Panc1 (cell line): ENCODE results near the gene MRM3. TPM values are rescaled to one million over a fixed set of nuclear protein-coding genes. Genes with fewer than 3 reads are reported as not detected.

Experiments
- ATAC-seq: fragments of 200-7000 bp; cut with Tn5 transposase; 2 replicates; pipeline ENCODE4 v1.9.1; 2020; ENCODE audit warnings: mild to moderate bottlenecking, moderate library complexity
- BruUV-seq: library from RNA; stranded (reverse); fragments of 400-500 nt; replicated peaks from 2 replicates; lab custom pipeline; 2021; lab: Mats Ljungman, UMichigan
- CTCF ChIA-PET: fragments of 300-600 bp; sonication (Branson Sonifier 250); formaldehyde crosslinking; loops from one replicate; lab custom pipeline; 2022; ENCODE audit warnings: antibody characterized with exemption; lab: Charles Lee
- POLR2A ChIA-PET: fragments of 300-600 bp; sonication (Branson Sonifier 250); formaldehyde crosslinking; loops from one replicate; lab custom pipeline; 2022; ENCODE audit warnings: antibody characterized with exemption; lab: Charles Lee
- DNase-seq: peaks from one replicate; pipeline ENCODE4 v3.0.0-alpha.2; 2010; ENCODE audit warnings: low read depth, low spot score
- H3K27ac ChIP-seq: 2 replicates; pipeline ENCODE4 v1.5.1; 2011; ENCODE audit warnings: mild to moderate bottlenecking, low read length, inconsistent platforms
- H3K27me3 ChIP-seq: fragments of 200-500 bp; sonication (Bioruptor generic); 2 replicates; pipeline ENCODE4 v1.6.0; 2014; ENCODE audit warnings: low read length, inconsistent platforms; ENCODE audit not compliant: control insufficient read depth, insufficient read depth
- H3K36me3 ChIP-seq: fragments of 200-500 bp; sonication (Bioruptor generic); 2 replicates; pipeline ENCODE4 v1.5.1; 2014; ENCODE audit warnings: inconsistent platforms, mild to moderate bottlenecking, low read length, moderate library complexity; ENCODE audit not compliant: control insufficient read depth, insufficient read depth
- H3K4me1 ChIP-seq: 2 replicates; pipeline ENCODE4 v1.5.1; 2011; ENCODE audit warnings: inconsistent platforms, mild to moderate bottlenecking, low read length, moderate library complexity; ENCODE audit not compliant: control insufficient read depth, insufficient read depth
- H3K4me3 ChIP-seq, 2 experiments: 2 replicates each; pipeline ENCODE4 v1.5.1; 2011 to 2012; ENCODE audit warnings: low read depth in 2 of 2, low read length in 2 of 2, mild to moderate bottlenecking in 2 of 2, inconsistent platforms in 1 of 2, moderate library complexity in 1 of 2
- H3K9me3 ChIP-seq: fragments of 200-500 bp; sonication (Bioruptor generic); 2 replicates; pipeline ENCODE4 v1.5.1; 2014; ENCODE audit warnings: low read depth, mild to moderate bottlenecking, inconsistent platforms, low read length, moderate library complexity; ENCODE audit not compliant: control insufficient read depth, insufficient read depth
- CTCF ChIP-seq: fragments of 450-650 bp; IDR thresholded peaks from 2 replicates; pipeline ENCODE4 v1.5.1; 2017; ENCODE audit warnings: mild to moderate bottlenecking
- POLR2AphosphoS5 ChIP-seq: IDR thresholded peaks from 2 replicates; pipeline ENCODE4 v1.6.1; 2012; ENCODE audit warnings: mild to moderate bottlenecking, low read depth, low read length, moderate library complexity
- REST ChIP-seq, 2 experiments: IDR thresholded peaks; 2 replicates each; pipeline ENCODE4 v1.6.1; 2011 to 2012; ENCODE audit warnings: low read depth in 2 of 2, control low read depth in 1 of 2, low read length in 1 of 2, mild to moderate bottlenecking in 1 of 2, moderate library complexity in 1 of 2; ENCODE audit not compliant: insufficient read depth in 1 of 2
- SIN3A ChIP-seq: IDR thresholded peaks from 2 replicates; pipeline ENCODE4 v1.6.1; 2012; ENCODE audit warnings: low read depth, mild to moderate bottlenecking, low read length, moderate library complexity, borderline replicate concordance; ENCODE audit not compliant: insufficient read depth
- TCF7L2 ChIP-seq: IDR thresholded peaks from 2 replicates; pipeline ENCODE4 v1.6.1; 2011; ENCODE audit warnings: mild to moderate bottlenecking, low read depth, low read length, inconsistent platforms
- in situ Hi-C: cut with HindIII; loops from 2 replicates; pipeline ENCODE4 v1.10.0; 2016; ENCODE audit warnings: low sequenced_read_pairs, low pct_unique_long_range_greater_than_20kb
- intact Hi-C: fragments of 100-400 bp; cut with micrococcal nuclease; formaldehyde crosslinking; loops from one replicate; pipeline ENCODE4 v1.10.0; 2022; ENCODE audit not compliant: unreplicated experiment
- total RNA-seq: library from RNA; stranded (reverse); gene quantifications from one replicate; pipeline ENCODE4 v1.2.1, GENCODE V29; 2021; ENCODE audit not compliant: unreplicated experiment

MRM3 gene
- total RNA-seq, 1 experiment from 2014 or later, result 13.4 TPM

GRCh38 chr17:759964-760363, 22.2 kb upstream of the MRM3 start:
- TF ChIP-seq CTCF, result no peak
- no peak for TF ChIP-seq SIN3A
- TF ChIP-seq REST (IDR thresholded peaks at IDR 0.05; ENCODE audit: insufficient read depth in 1 of 2, low read depth in 2 of 2, low read length in 1 of 2), result no peak
- BruUV-seq, result no TSS peak
- DNase-seq (no peak), ATAC-seq (no peak)
- POLR2A ChIA-PET, result no interaction called here
- intact Hi-C loops (no loop called here), in situ Hi-C loops (no loop called here)
- no peak overlapping the region for H3K27ac ChIP-seq
- H3K36me3 ChIP-seq, result peaks cover 15% of the 10 kb centered on the region
- no peaks in the 10 kb centered on the region for H3K9me3 ChIP-seq
- no peaks in the 10 kb centered on the region for H3K27me3 ChIP-seq
- no peak overlapping the region for H3K4me3 ChIP-seq
- no peaks in the 10 kb centered on the region for H3K4me1 ChIP-seq
- CTCF ChIA-PET, result no interaction called here

- H3K4me3 ChIP-seq, result no peak overlapping the region
- H3K27me3 ChIP-seq, result no peaks in the 10 kb centered on the region
- intact Hi-C loops, result no loop called here
- in situ Hi-C loops, result no loop called here
- no peaks in the 10 kb centered on the region for H3K9me3 ChIP-seq
- H3K36me3 ChIP-seq, result peaks cover 15% of the 10 kb centered on the region
- H3K4me1 ChIP-seq, result no peaks in the 10 kb centered on the region
- BruUV-seq, result no TSS peak
- ChIA-PET CTCF (no interaction called here), POLR2A (no interaction called here)
- DNase-seq, result no peak
- no peak for ATAC-seq
- no peak overlapping the region for H3K27ac ChIP-seq
- TF ChIP-seq REST (IDR thresholded peaks at IDR 0.05; ENCODE audit: insufficient read depth in 1 of 2, low read depth in 2 of 2, low read length in 1 of 2) (no peak), POLR2AphosphoS5 (no peak), SIN3A (no peak), TCF7L2 (no peak), CTCF (no peak)
These were observed 21.8 kb upstream of the MRM3 start for GRCh38 chr17:760371-760770.
